ENCODE measurements around the gene BTAF1.
"Not testable (repeated sequence)": the region's sequence is repeated elsewhere in the genome, so short reads cannot be mapped to it uniquely, and the experiment has no call there.

The BTAF1 gene

GRCh38 chr10:91887272-91888076 lies 36.1 kb upstream of the BTAF1 start:
- Histone ChIP-seq H3K9me3 (ENCODE audit: control insufficient read depth, low read length) (no peaks in the 10 kb centered on the region), H3K4me3 (ENCODE audit: insufficient read depth, low read depth, low read length) (peak overlapping the region; percentile 16), H3K4me1 (ENCODE audit: control insufficient read depth, insufficient read depth, low read length) (peaks cover 48% of the 10 kb centered on the region), H3K27me3 (ENCODE audit: control insufficient read depth, insufficient read depth, low read length, poor library complexity, severe bottlenecking) (no peaks in the 10 kb centered on the region), H3K27ac (ENCODE audit: insufficient read depth, low read depth, low read length, poor library complexity, severe bottlenecking) (peak overlapping the region; percentile 82), H3K36me3 (ENCODE audit: control insufficient read depth, insufficient read depth, low read length) (no peaks in the 10 kb centered on the region)
- 1 to 2% methylated on average over 56 to 59 of the region's 59 CpGs for WGBS, 2 experiments

- Histone ChIP-seq H3K4me1 (ENCODE audit: control insufficient read depth, insufficient read depth, low read length) (peaks cover 17% of the 10 kb centered on the region), H3K27me3 (ENCODE audit: control insufficient read depth, insufficient read depth, low read length, poor library complexity, severe bottlenecking) (no peaks in the 10 kb centered on the region), H3K36me3 (ENCODE audit: control insufficient read depth, insufficient read depth, low read length) (no peaks in the 10 kb centered on the region), H3K27ac (ENCODE audit: insufficient read depth, low read depth, low read length, poor library complexity, severe bottlenecking) (peak overlapping the region; percentile 50), H3K9me3 (ENCODE audit: control insufficient read depth, low read length) (no peaks in the 10 kb centered on the region), H3K4me3 (ENCODE audit: insufficient read depth, low read depth, low read length) (no peak overlapping the region)
- 95% methylated on average over 1 of the region's 1 CpG for WGBS, 2 experiments
These were observed 32.2 kb upstream of the BTAF1 start for GRCh38 chr10:91891125-91892001.

GRCh38 chr10:91893051-91893450 lies 30.5 kb upstream of the BTAF1 start:
- no peak overlapping the region for H3K27ac ChIP-seq (ENCODE audit: insufficient read depth, low read depth, low read length, poor library complexity, severe bottlenecking)
- no peak overlapping the region for H3K4me3 ChIP-seq (ENCODE audit: insufficient read depth, low read depth, low read length)
- no peaks in the 10 kb centered on the region for H3K27me3 ChIP-seq (ENCODE audit: control insufficient read depth, insufficient read depth, low read length, poor library complexity, severe bottlenecking)
- 92 to 99% methylated on average over 2 of the region's 2 CpGs for WGBS, 2 experiments
- H3K4me1 ChIP-seq (ENCODE audit: control insufficient read depth, insufficient read depth, low read length): peaks cover 18% of the 10 kb centered on the region
- no peaks in the 10 kb centered on the region for H3K36me3 ChIP-seq (ENCODE audit: control insufficient read depth, insufficient read depth, low read length)
- peaks cover 3% of the 10 kb centered on the region for H3K9me3 ChIP-seq (ENCODE audit: control insufficient read depth, low read length)

DNA sequence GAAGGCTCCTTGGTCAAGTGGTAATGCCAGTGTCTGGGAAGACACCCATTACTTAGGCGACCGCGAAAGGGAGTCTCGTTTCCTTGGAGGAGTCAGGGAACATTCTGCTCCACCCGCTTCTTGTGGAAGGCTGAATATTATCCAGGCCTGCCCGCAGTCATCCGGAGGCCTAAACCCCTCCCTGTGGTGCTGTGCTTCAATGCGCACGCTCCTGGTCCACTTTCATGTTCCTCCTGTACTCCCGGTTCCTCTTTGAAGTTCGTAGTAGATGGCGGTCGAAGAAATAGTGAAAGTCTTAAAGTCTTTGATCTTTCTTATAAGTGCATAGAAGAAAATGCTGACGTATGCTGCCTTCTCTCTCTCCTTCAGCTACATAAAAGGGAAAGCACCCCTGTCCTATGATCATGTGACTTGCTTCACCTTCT lies 29.3 kb upstream of the BTAF1 start:
- not testable (repeated sequence) for H3K27ac ChIP-seq (ENCODE audit: insufficient read depth, low read depth, low read length, poor library complexity, severe bottlenecking); H3K36me3 ChIP-seq (ENCODE audit: control insufficient read depth, insufficient read depth, low read length); H3K9me3 ChIP-seq (ENCODE audit: control insufficient read depth, low read length); H3K27me3 ChIP-seq (ENCODE audit: control insufficient read depth, insufficient read depth, low read length, poor library complexity, severe bottlenecking); H3K4me3 ChIP-seq (ENCODE audit: insufficient read depth, low read depth, low read length)
- H3K4me1 ChIP-seq (ENCODE audit: control insufficient read depth, insufficient read depth, low read length): peaks cover 13% of the 10 kb centered on the region
- WGBS, 2 experiments: 91 to 95% methylated on average over 14 of the region's 14 CpGs

GRCh38 chr10:91896212-91896756 lies 27.3 kb upstream of the BTAF1 start:
- H3K4me3 ChIP-seq (ENCODE audit: insufficient read depth, low read depth, low read length): no peak overlapping the region
- peaks cover 8% of the 10 kb centered on the region for H3K4me1 ChIP-seq (ENCODE audit: control insufficient read depth, insufficient read depth, low read length)
- H3K36me3 ChIP-seq (ENCODE audit: control insufficient read depth, insufficient read depth, low read length): no peaks in the 10 kb centered on the region
- 95 to 99% methylated on average over 3 of the region's 3 CpGs for WGBS, 2 experiments
- no peak overlapping the region for H3K27ac ChIP-seq (ENCODE audit: insufficient read depth, low read depth, low read length, poor library complexity, severe bottlenecking)
- H3K27me3 ChIP-seq (ENCODE audit: control insufficient read depth, insufficient read depth, low read length, poor library complexity, severe bottlenecking): no peaks in the 10 kb centered on the region
- peaks cover 3% of the 10 kb centered on the region for H3K9me3 ChIP-seq (ENCODE audit: control insufficient read depth, low read length)

GRCh38 chr10:91897421-91897820 lies 26.1 kb upstream of the BTAF1 start:
- Histone ChIP-seq H3K4me1 (ENCODE audit: control insufficient read depth, insufficient read depth, low read length) (peaks cover 8% of the 10 kb centered on the region), H3K4me3 (ENCODE audit: insufficient read depth, low read depth, low read length) (no peak overlapping the region), H3K27me3 (ENCODE audit: control insufficient read depth, insufficient read depth, low read length, poor library complexity, severe bottlenecking) (no peaks in the 10 kb centered on the region), H3K9me3 (ENCODE audit: control insufficient read depth, low read length) (peaks cover 3% of the 10 kb centered on the region), H3K27ac (ENCODE audit: insufficient read depth, low read depth, low read length, poor library complexity, severe bottlenecking) (no peak overlapping the region), H3K36me3 (ENCODE audit: control insufficient read depth, insufficient read depth, low read length) (no peaks in the 10 kb centered on the region)
- WGBS, 2 experiments: 65 to 69% methylated on average over 8 of the region's 8 CpGs

GRCh38 chr10:91901784-91902677 lies 21.5 kb upstream of the BTAF1 start:
- 65 to 80% methylated on average over 2 of the region's 2 CpGs for WGBS, 2 experiments
- H3K27me3 ChIP-seq (ENCODE audit: control insufficient read depth, insufficient read depth, low read length, poor library complexity, severe bottlenecking): no peaks in the 10 kb centered on the region
- no peaks in the 10 kb centered on the region for H3K36me3 ChIP-seq (ENCODE audit: control insufficient read depth, insufficient read depth, low read length)
- no peaks in the 10 kb centered on the region for H3K9me3 ChIP-seq (ENCODE audit: control insufficient read depth, low read length)
- H3K4me1 ChIP-seq (ENCODE audit: control insufficient read depth, insufficient read depth, low read length): peaks cover 8% of the 10 kb centered on the region
- no peak overlapping the region for H3K27ac ChIP-seq (ENCODE audit: insufficient read depth, low read depth, low read length, poor library complexity, severe bottlenecking)
- no peak overlapping the region for H3K4me3 ChIP-seq (ENCODE audit: insufficient read depth, low read depth, low read length)

GRCh38 chr10:91907033-91907594 lies 16.5 kb upstream of the BTAF1 start:
- WGBS, 2 experiments: 83 to 85% methylated on average over 5 of the region's 5 CpGs
- H3K27ac ChIP-seq (ENCODE audit: insufficient read depth, low read depth, low read length, poor library complexity, severe bottlenecking): no peak overlapping the region
- no peaks in the 10 kb centered on the region for H3K36me3 ChIP-seq (ENCODE audit: control insufficient read depth, insufficient read depth, low read length)
- H3K4me1 ChIP-seq (ENCODE audit: control insufficient read depth, insufficient read depth, low read length): no peaks in the 10 kb centered on the region
- H3K9me3 ChIP-seq (ENCODE audit: control insufficient read depth, low read length): no peaks in the 10 kb centered on the region
- no peaks in the 10 kb centered on the region for H3K27me3 ChIP-seq (ENCODE audit: control insufficient read depth, insufficient read depth, low read length, poor library complexity, severe bottlenecking)
- H3K4me3 ChIP-seq (ENCODE audit: insufficient read depth, low read depth, low read length): peak overlapping the region; percentile 93

DNA sequence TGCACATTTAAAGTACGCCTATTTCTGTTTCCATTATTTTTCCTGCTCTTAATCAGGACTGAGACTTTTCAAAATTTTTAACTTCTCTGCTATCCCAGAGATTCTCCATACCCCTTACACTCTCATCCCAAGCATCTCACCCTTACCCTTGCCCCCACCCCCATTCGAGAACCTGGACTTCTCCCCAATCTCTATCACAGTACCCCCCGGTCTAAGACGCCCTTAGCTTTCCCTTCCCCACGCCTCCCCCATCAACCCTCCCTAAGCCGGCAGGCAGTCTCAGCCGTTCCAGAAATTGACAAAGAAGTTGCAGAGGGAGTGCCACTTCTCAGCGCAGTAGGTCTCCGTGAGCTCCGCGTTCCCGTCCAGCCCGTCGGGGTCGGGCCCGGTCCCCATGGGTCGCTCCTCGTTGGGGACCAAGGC lies 15.6 kb upstream of the BTAF1 start:
- H3K4me3 ChIP-seq (ENCODE audit: insufficient read depth, low read depth, low read length): peak overlapping the region; percentile 93
- H3K27me3 ChIP-seq (ENCODE audit: control insufficient read depth, insufficient read depth, low read length, poor library complexity, severe bottlenecking): no peaks in the 10 kb centered on the region
- no peaks in the 10 kb centered on the region for H3K4me1 ChIP-seq (ENCODE audit: control insufficient read depth, insufficient read depth, low read length)
- H3K27ac ChIP-seq (ENCODE audit: insufficient read depth, low read depth, low read length, poor library complexity, severe bottlenecking): no peak overlapping the region
- H3K36me3 ChIP-seq (ENCODE audit: control insufficient read depth, insufficient read depth, low read length): no peaks in the 10 kb centered on the region
- 3% methylated on average over 18 of the region's 18 CpGs for WGBS, 2 experiments
- H3K9me3 ChIP-seq (ENCODE audit: control insufficient read depth, low read length): no peaks in the 10 kb centered on the region

Measured in ectodermal cell (in vitro differentiated cells).